H1 (cell line): ENCODE results near the gene KNOP1. TPM values are rescaled to one million over a fixed set of nuclear protein-coding genes. Genes with fewer than 3 reads are reported as not detected.

Source experiments
- POLR2AphosphoS5 ChIP-seq: IDR thresholded peaks from 2 replicates; pipeline ENCODE4 v1.6.1; 2011; ENCODE audit warnings: low read depth, low read length
- RXRA ChIP-seq: IDR thresholded peaks from 2 replicates; pipeline ENCODE4 v1.6.1; 2011; ENCODE audit warnings: low read depth, mild to moderate bottlenecking, low read length, moderate library complexity; ENCODE audit not compliant: insufficient read depth
- polyA plus RNA-seq, 7 experiments: library from polyadenylated mRNA; depleted of rRNA in 3 of 7; stranded (reverse) in 5 of 7; unstranded in 2 of 7; fragments of >200 nt in 5 of 7; fragments of 200-250 nt in 2 of 7; gene quantifications; 1 replicate in 5 of 7; 2 replicates in 1 of 7; 4 replicates in 1 of 7; pipeline versions ENCODE4 v1.2.1 to v1.2.3, GENCODE V29; 2011 to 2013; ENCODE audit warnings: missing spikeins in 2 of 7, mixed read lengths in 2 of 7
- total RNA-seq: library from RNA; stranded (reverse); fragmentation: NEBNext Ultra II Directional; extraction: Animal tissue kit (Norgen Biotek cat#: 25700); gene quantifications from 2 replicates; pipeline ENCODE4 v1.2.1, GENCODE V29; 2021
- TF ChIP-seq, protein P1 (sequence below): IDR thresholded peaks from 2 replicates; pipeline ENCODE4 v1.6.1; 2012; ENCODE audit warnings: inconsistent platforms

The KNOP1 gene
- total and polyA plus RNA-seq, 2 of the 8 experiments (the other 6 are each of a cell fraction or from before 2014, with no cell fraction given) = 21.6 to 87.9 TPM

DNA sequence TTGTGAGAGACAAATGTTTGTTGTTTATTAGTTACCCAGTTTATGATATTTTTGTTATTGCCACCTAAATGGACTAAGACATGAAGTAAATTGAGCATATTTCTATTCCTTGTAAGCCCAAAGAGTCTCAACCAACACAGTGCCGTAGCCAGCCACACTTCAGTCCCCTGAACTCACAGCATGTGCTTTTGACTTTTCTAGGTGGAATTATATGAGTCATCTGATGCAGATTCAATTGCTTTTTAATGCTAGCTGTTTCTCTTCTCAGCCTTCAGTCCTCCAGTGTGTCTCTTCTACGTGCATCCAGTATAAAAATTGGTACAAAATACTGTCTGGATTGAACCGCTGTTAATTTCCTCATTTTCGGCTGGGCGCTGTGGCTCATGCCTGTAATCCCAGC, 39.0 kb upstream of the KNOP1 start (continued):
- TF ChIP-seq, protein P1, sequence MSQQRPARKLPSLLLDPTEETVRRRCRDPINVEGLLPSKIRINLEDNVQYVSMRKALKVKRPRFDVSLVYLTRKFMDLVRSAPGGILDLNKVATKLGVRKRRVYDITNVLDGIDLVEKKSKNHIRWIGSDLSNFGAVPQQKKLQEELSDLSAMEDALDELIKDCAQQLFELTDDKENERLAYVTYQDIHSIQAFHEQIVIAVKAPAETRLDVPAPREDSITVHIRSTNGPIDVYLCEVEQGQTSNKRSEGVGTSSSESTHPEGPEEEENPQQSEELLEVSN = no peak
- TF ChIP-seq POLR2AphosphoS5 (no peak), RXRA (no peak)
